HEK293T (cell line): ENCODE results near the gene IZUMO2.

ENCODE experiments used
- ARNT ChIP-seq: fragments of 450-650 bp; IDR thresholded peaks from 2 replicates; pipeline ENCODE4 v1.6.1; 2017; ENCODE audit warnings: mild to moderate bottlenecking
- BHLHE40 ChIP-seq: fragments of 450-650 bp; IDR thresholded peaks from 2 replicates; pipeline ENCODE4 v1.6.1; 2016; ENCODE audit warnings: mild to moderate bottlenecking, moderate library complexity, borderline replicate concordance
- CTBP1 ChIP-seq: fragments of 450-650 bp; IDR thresholded peaks from 2 replicates; pipeline ENCODE4 v1.6.1; 2016; ENCODE audit warnings: borderline replicate concordance
- ELF4 ChIP-seq: fragments of 450-650 bp; IDR thresholded peaks from 2 replicates; pipeline ENCODE4 v1.6.1; 2017; ENCODE audit warnings: antibody characterized with exemption
- LEF1 ChIP-seq: fragments of 450-650 bp; IDR thresholded peaks from 2 replicates; pipeline ENCODE4 v1.6.1; 2017; ENCODE audit warnings: mild to moderate bottlenecking, borderline replicate concordance
- NFRKB ChIP-seq: fragments of 450-650 bp; IDR thresholded peaks from 2 replicates; pipeline ENCODE4 v1.6.1; 2016; ENCODE audit warnings: mild to moderate bottlenecking, moderate library complexity
- PKNOX1 ChIP-seq: fragments of 450-650 bp; IDR thresholded peaks from 2 replicates; pipeline ENCODE4 v1.6.1; 2016
- SUZ12 ChIP-seq: fragments of 450-650 bp; IDR thresholded peaks from 2 replicates; pipeline ENCODE4 v1.6.1; 2016; ENCODE audit warnings: mild to moderate bottlenecking
- TARDBP ChIP-seq: fragments of 450-650 bp; IDR thresholded peaks from 2 replicates; pipeline ENCODE4 v1.6.1; 2016

- TF ChIP-seq TARDBP (no peak), LEF1 (no peak), NFRKB (no peak), ARNT (no peak), ELF4 (no peak), CTBP1 (no peak), SUZ12 (no peak), BHLHE40 (no peak), PKNOX1 (no peak)
These were observed 15.2 kb upstream of the IZUMO2 start for GRCh38 chr19:50178320-50178719.
